Measurements from ENCODE around the gene CBARP. TPM values are rescaled to one million over a fixed set of nuclear protein-coding genes. Genes with fewer than 3 reads are reported as not detected.

The CBARP gene
- total RNA-seq, 1 experiment from 2014 or later: 1.9 TPM

DNA sequence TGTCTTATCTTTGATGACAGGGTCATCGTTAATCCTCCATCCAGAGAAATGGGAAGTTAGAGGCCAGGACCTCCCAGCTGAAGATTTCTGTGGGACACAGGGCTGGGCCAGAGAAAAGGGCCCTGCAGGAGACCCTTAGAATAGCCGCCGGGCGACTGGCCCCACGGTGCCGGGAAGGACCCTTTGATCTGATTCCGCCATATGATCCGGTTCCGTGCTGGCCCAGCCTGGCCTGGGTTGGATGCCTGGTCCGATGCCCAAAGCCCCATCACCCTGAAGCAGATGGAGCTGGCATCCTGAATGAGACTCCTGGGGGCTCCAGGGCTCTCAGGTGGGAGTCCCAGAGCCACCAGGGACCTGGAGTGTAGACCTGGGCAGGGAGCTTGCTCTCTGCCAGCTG, 38.3 kb downstream of the CBARP start:
- intact Hi-C loops (cut with micrococcal nuclease; ENCODE audit: unreplicated experiment): no loop called here

GRCh38 chr19:1189419-1189818, 48.4 kb downstream of the CBARP start:
- Histone ChIP-seq H3K4me3 (no peak overlapping the region), H3K4me2 (peak overlapping the region; percentile 34; the same call in 1 of the 2 replicates), H2AFZ (no peak overlapping the region), H3K79me2 (ENCODE audit: low read depth) (no peaks in the 10 kb centered on the region), H3K27ac (peak overlapping the region; percentile 57; the same call in 1 of the 2 replicates), H3K4me1 (replicated peaks; ENCODE audit: insufficient read depth) (peaks cover 26% of the 10 kb centered on the region), H4K20me1 (ENCODE audit: insufficient read depth) (no peaks in the 10 kb centered on the region), H3K9me2 (ENCODE audit: insufficient read depth) (no peaks in the 10 kb centered on the region), H3F3A (ENCODE audit: insufficient read depth, low read depth) (peaks cover 17% of the 10 kb centered on the region), H3K36me3 (ENCODE audit: low read depth) (no peaks in the 10 kb centered on the region), H3K27me3 (ENCODE audit: insufficient read depth, low read depth) (no peaks in the 10 kb centered on the region), H3K9me3 (ENCODE audit: insufficient read depth, low read depth) (no peaks in the 10 kb centered on the region)
- CTCF ChIA-PET: no interaction called here
- BruUV-seq (replicated peaks): no TSS peak
- POLR2A ChIA-PET (ENCODE audit: unreplicated experiment): interaction anchor here (0.6 kb wide), 1 partner anchor 19 kb away, joined by 6 read pairs; no protein-coding TSS in a partner anchor
- no peak for TF ChIP-seq EZH2 (IDR thresholded peaks at IDR 0.05; ENCODE audit: low read depth)
- no peak for TF ChIP-seq CTCF (conservative IDR thresholded peaks at IDR 0.05)
- intact Hi-C loops (cut with micrococcal nuclease; ENCODE audit: unreplicated experiment): no loop called here
- DNase-seq: peak; percentile 44 to 50

More for the DNA sequence above, 38.3 kb downstream of the CBARP start:
- no TSS peak for BruUV-seq (replicated peaks)
- POLR2A ChIA-PET (ENCODE audit: unreplicated experiment): no interaction called here
- no peak overlapping the region for H3K4me2 ChIP-seq
- TF ChIP-seq CTCF (conservative IDR thresholded peaks at IDR 0.05) (no peak), EZH2 (IDR thresholded peaks at IDR 0.05; ENCODE audit: low read depth) (no peak)
- H3K4me1 ChIP-seq (replicated peaks; ENCODE audit: insufficient read depth): peaks cover 15% of the 10 kb centered on the region
- H3K9me2 ChIP-seq (ENCODE audit: insufficient read depth): no peaks in the 10 kb centered on the region
- H3K79me2 ChIP-seq (ENCODE audit: low read depth): no peaks in the 10 kb centered on the region
- CTCF ChIA-PET: no interaction called here
- no peak overlapping the region for H2AFZ ChIP-seq
- H3K9me3 ChIP-seq (ENCODE audit: insufficient read depth, low read depth): no peaks in the 10 kb centered on the region
- H3K27me3 ChIP-seq (ENCODE audit: insufficient read depth, low read depth): no peaks in the 10 kb centered on the region
- no peak overlapping the region for H3K4me3 ChIP-seq
- no peak overlapping the region for H3K27ac ChIP-seq
- no peaks in the 10 kb centered on the region for H3K36me3 ChIP-seq (ENCODE audit: low read depth)
- no peak for DNase-seq
- H3F3A ChIP-seq (ENCODE audit: insufficient read depth, low read depth): peaks cover 13% of the 10 kb centered on the region; the same call in 1 of the 2 replicates
- no peaks in the 10 kb centered on the region for H4K20me1 ChIP-seq (ENCODE audit: insufficient read depth)

GRCh38 chr19:1183543-1184172, 54.1 kb downstream of the CBARP start:
- H3K27ac ChIP-seq: peak overlapping the region; percentile 95
- H4K20me1 ChIP-seq (ENCODE audit: insufficient read depth): no peaks in the 10 kb centered on the region
- TF ChIP-seq EZH2 (IDR thresholded peaks at IDR 0.05; ENCODE audit: low read depth): no peak
- TF ChIP-seq CTCF (conservative IDR thresholded peaks at IDR 0.05): no peak
- POLR2A ChIA-PET (ENCODE audit: unreplicated experiment): no interaction called here
- H3K36me3 ChIP-seq (ENCODE audit: low read depth): no peaks in the 10 kb centered on the region
- H3K4me3 ChIP-seq: peak overlapping the region; percentile 8; the same call in 1 of the 2 replicates
- intact Hi-C loops (cut with micrococcal nuclease; ENCODE audit: unreplicated experiment): loop anchor here (2.0 to 5.0 kb wide), 3 partner anchors 15 to 81 kb away; partner anchors contain the start of genes GPX4 and MIDN
- BruUV-seq (replicated peaks): no TSS peak
- H2AFZ ChIP-seq: no peak overlapping the region
- H3K4me2 ChIP-seq: peak overlapping the region; percentile 71
- H3K9me2 ChIP-seq (ENCODE audit: insufficient read depth): no peaks in the 10 kb centered on the region
- peaks cover 57% of the 10 kb centered on the region for H3K4me1 ChIP-seq (replicated peaks; ENCODE audit: insufficient read depth)
- DNase-seq: peak; percentile 93 to 95
- no peaks in the 10 kb centered on the region for H3K9me3 ChIP-seq (ENCODE audit: insufficient read depth, low read depth)
- CTCF ChIA-PET: no interaction called here
- no peaks in the 10 kb centered on the region for H3K27me3 ChIP-seq (ENCODE audit: insufficient read depth, low read depth)
- H3F3A ChIP-seq (ENCODE audit: insufficient read depth, low read depth): peaks cover 52% of the 10 kb centered on the region
- no peaks in the 10 kb centered on the region for H3K79me2 ChIP-seq (ENCODE audit: low read depth)

Data from PC-9 (cell line).